Spleen (tissue), 11 donors: ENCODE data around the gene BZW2. TPM values are rescaled to one million over a fixed set of nuclear protein-coding genes. Genes with fewer than 3 reads are reported as not detected.

Experiments used
- DNase-seq: peaks from one replicate; pipeline ENCODE4 v3.0.0-alpha.2; 2020
- H3K27ac ChIP-seq, 8 donors: fragments of 200-600 bp; sonication (generic) in 7 of 8; 1 replicate in 4 of 8; 2 replicates in 4 of 8; pipeline versions ENCODE4 v1.5.0 to v1.8.0; 2016 to 2021; ENCODE audit warnings: inconsistent platforms in 4 of 8, mild to moderate bottlenecking in 4 of 8, moderate library complexity in 1 of 8
- H3K27me3 ChIP-seq, 7 donors: fragments of 200-600 bp; sonication (generic) in 6 of 7; replicated peaks in 1 of 7; 1 replicate in 4 of 7; 2 replicates in 3 of 7; pipeline versions ENCODE4 v1.5.0 to v1.8.0; 2016 to 2021; ENCODE audit warnings: inconsistent platforms in 3 of 7, mild to moderate bottlenecking in 1 of 7
- H3K36me3 ChIP-seq, 6 donors: fragments of 200-600 bp; sonication (generic) in 5 of 6; 1 replicate in 4 of 6; 2 replicates in 2 of 6; pipeline versions ENCODE4 v1.5.0 to v1.8.0; 2016 to 2021; ENCODE audit warnings: inconsistent platforms in 2 of 6
- H3K4me1 ChIP-seq, 6 donors: fragments of 200-600 bp; sonication (generic) in 5 of 6; 1 replicate in 3 of 6; 2 replicates in 3 of 6; pipeline versions ENCODE4 v1.5.0 to v1.8.0; 2016 to 2021; ENCODE audit warnings: inconsistent platforms in 3 of 6
- H3K4me3 ChIP-seq, 8 donors: fragments of 200-600 bp; sonication (generic) in 7 of 8; 1 replicate in 4 of 8; 2 replicates in 4 of 8; pipeline versions ENCODE4 v1.5.0 to v1.8.0; 2016 to 2021; ENCODE audit warnings: inconsistent platforms in 4 of 8, mild to moderate bottlenecking in 4 of 8, moderate library complexity in 2 of 8
- H3K9me3 ChIP-seq, 8 donors: fragments of 200-600 bp; sonication (generic) in 7 of 8; 1 replicate in 4 of 8; 2 replicates in 4 of 8; pipeline versions ENCODE4 v1.5.0 to v1.8.0; 2016 to 2021; ENCODE audit warnings: inconsistent platforms in 4 of 8
- CTCF ChIP-seq, 11 experiments: fragments of 200-600 bp in 7 of 11; fragments of 450-650 bp in 4 of 11; sonication (generic) in 4 of 11; IDR thresholded peaks in 8 of 11; conservative IDR thresholded peaks in 3 of 11; 1 replicate in 7 of 11; 2 replicates in 4 of 11; pipeline versions ENCODE4 v1.4.0 to v1.8.0; 2016 to 2021; ENCODE audit warnings: antibody characterized with exemption in 11 of 11, inconsistent platforms in 4 of 11, mild to moderate bottlenecking in 1 of 11
- POLR2A ChIP-seq, 3 donors: fragments of 450-650 bp; IDR thresholded peaks; one replicate each; pipeline ENCODE4 v1.5.1; 2017; ENCODE audit warnings: antibody characterized with exemption in 3 of 3, mild to moderate bottlenecking in 1 of 3
- POLR2AphosphoS5 ChIP-seq, 3 donors: sonication (generic); formaldehyde crosslinking; IDR thresholded peaks; one replicate each; pipeline ENCODE4 v1.5.1; 2017; ENCODE audit warnings: antibody characterized with exemption in 3 of 3
- WGBS, 5 donors: extraction: QIAGEN DNeasy Blood & Tissue Kit in 3 of 5; methylation state at CpG; one replicate each; pipeline versions ENCODE4 v1.1.5 to v1.1.7; 2013 to 2018; 5-methylcytosine and 5-hydroxymethylcytosine counted together
- intact Hi-C: fragments of 100-400 bp; cut with DNase I; formaldehyde crosslinking; loops from one replicate; pipeline ENCODE4 v1.15.0; 2023; ENCODE audit warnings: low total_unique reads
- polyA plus RNA-seq, 3 donors: library from polyadenylated mRNA; stranded (reverse); fragments of 200-250 nt; gene quantifications; one replicate each; pipeline ENCODE4 v1.2.1, GENCODE V29; 2013
- total RNA-seq, 7 donors: library from RNA; depleted of rRNA in 3 of 7; stranded (reverse); fragments of >200 nt in 3 of 7; fragmentation: NEBNext Ultra II Directional in 4 of 7; extraction: Animal tissue kit (Norgen Biotek cat#: 25700) in 4 of 7; gene quantifications; one replicate each; pipeline versions ENCODE4 v1.1.0 to v1.2.1, GENCODE V29; 2016 to 2021
- donor health status: healthy with polysubstance abuse.
- donor health status: DM: no; HTN: no; CAD: no; lungs with moderate emphysema.
- donor health status: DM: no; HTN: no; CAD: no.
- donor health status: Bipolar disorder and iron deficiency.
- donor health status: healthy.
- donor health status: DM: no; HTN: no; CAD: no.
- donor health status: DM: yes; HTN: yes; CAD: no.

The BZW2 gene
- total and polyA plus RNA-seq, 10 donors: 19.4 to 40.5 (median 26.8) TPM

GRCh38 chr7:16738011-16738688 lies 92.2 kb downstream of the BZW2 start:
- DNase-seq: no peak
- no peak overlapping the region for H3K4me3 ChIP-seq
- no peak overlapping the region for H3K27ac ChIP-seq
- no peaks in the 10 kb centered on the region for H3K9me3 ChIP-seq
- no peaks in the 10 kb centered on the region for H3K27me3 ChIP-seq
- intact Hi-C loops: no loop called here
- H3K36me3 ChIP-seq: no peaks in the 10 kb centered on the region
- H3K4me1 ChIP-seq: peaks cover 0 to 10% (median 0%) of the 10 kb centered on the region in 6 donors
- WGBS, 5 donors: 83 to 97% (median 93%) methylated on average over 5 of the region's 5 CpGs
- TF ChIP-seq CTCF (IDR thresholded peaks at IDR 0.05 in 8 of 11, conservative IDR thresholded peaks at IDR 0.05 in 3 of 11) (no peak), POLR2AphosphoS5 (IDR thresholded peaks at IDR 0.05) (no peak), POLR2A (IDR thresholded peaks at IDR 0.05) (no peak)

- H3K4me3 ChIP-seq: no peak overlapping the region
- DNase-seq: no peak
- H3K27me3 ChIP-seq: no peaks in the 10 kb centered on the region
- H3K36me3 ChIP-seq: no peaks in the 10 kb centered on the region
- 49 to 78% (median 63%) methylated on average over 6 of the region's 6 CpGs for WGBS, 5 donors
- intact Hi-C loops: no loop called here
- peaks cover 0 to 10% (median 0%) of the 10 kb centered on the region in 6 donors for H3K4me1 ChIP-seq
- H3K9me3 ChIP-seq: no peaks in the 10 kb centered on the region
- TF ChIP-seq CTCF (IDR thresholded peaks at IDR 0.05 in 8 of 11, conservative IDR thresholded peaks at IDR 0.05 in 3 of 11): no peak
- no peak for TF ChIP-seq POLR2AphosphoS5 (IDR thresholded peaks at IDR 0.05)
- TF ChIP-seq POLR2A (IDR thresholded peaks at IDR 0.05): no peak
- H3K27ac ChIP-seq: no peak overlapping the region
Measured at GRCh38 chr7:16739863-16740622, 94.1 kb downstream of the BZW2 start.

- TF ChIP-seq POLR2A (IDR thresholded peaks at IDR 0.05): no peak
- TF ChIP-seq POLR2AphosphoS5 (IDR thresholded peaks at IDR 0.05): no peak
- no peak for TF ChIP-seq CTCF (IDR thresholded peaks at IDR 0.05 in 8 of 11, conservative IDR thresholded peaks at IDR 0.05 in 3 of 11)
Measured at GRCh38 chr7:16740623-16740953, 94.6 kb downstream of the BZW2 start.

GRCh38 chr7:16740996-16741395 lies 95.0 kb downstream of the BZW2 start:
- 52 to 89% (median 81%) methylated on average over 1 of the region's 1 CpG for WGBS, 5 donors
- no peak overlapping the region for H3K27ac ChIP-seq
- intact Hi-C loops: no loop called here
- DNase-seq: no peak
- H3K4me3 ChIP-seq: no peak overlapping the region
- no peaks in the 10 kb centered on the region for H3K9me3 ChIP-seq
- no peaks in the 10 kb centered on the region for H3K36me3 ChIP-seq
- H3K27me3 ChIP-seq: no peaks in the 10 kb centered on the region
- TF ChIP-seq POLR2AphosphoS5 (IDR thresholded peaks at IDR 0.05) (no peak), CTCF (IDR thresholded peaks at IDR 0.05 in 8 of 11, conservative IDR thresholded peaks at IDR 0.05 in 3 of 11) (no peak), POLR2A (IDR thresholded peaks at IDR 0.05) (no peak)
- peaks cover 0 to 10% (median 0%) of the 10 kb centered on the region in 6 donors for H3K4me1 ChIP-seq

More at GRCh38 chr7:16740623-16740953, 94.6 kb downstream of the BZW2 start:
- H3K36me3 ChIP-seq: no peaks in the 10 kb centered on the region
- no peak for DNase-seq
- no peaks in the 10 kb centered on the region for H3K27me3 ChIP-seq
- H3K4me1 ChIP-seq: peaks cover 0 to 10% (median 0%) of the 10 kb centered on the region in 6 donors
- H3K27ac ChIP-seq: no peak overlapping the region
- intact Hi-C loops: no loop called here
- no peaks in the 10 kb centered on the region for H3K9me3 ChIP-seq
- no peak overlapping the region for H3K4me3 ChIP-seq
- WGBS, 5 donors: 67 to 83% (median 78%) methylated on average over 3 of the region's 3 CpGs
